Adrenal gland (tissue), 5 donors: ENCODE data around the gene CHMP4A.

ENCODE experiments used
- CTCF ChIP-seq, 6 experiments: fragments of 450-650 bp in 4 of 6; fragments of 200-600 bp in 2 of 6; sonication (generic) in 1 of 6; IDR thresholded peaks; 1 replicate in 5 of 6; 2 replicates in 1 of 6; pipeline versions ENCODE4 v1.5.1 to v1.8.0; 2016 to 2021; ENCODE audit warnings: antibody characterized with exemption in 6 of 6, mild to moderate bottlenecking in 2 of 6, moderate library complexity in 1 of 6
- POLR2A ChIP-seq, 2 donors: fragments of 450-650 bp; IDR thresholded peaks; one replicate each; pipeline ENCODE4 v1.6.1; 2017; ENCODE audit warnings: antibody characterized with exemption in 2 of 2, mild to moderate bottlenecking in 2 of 2, moderate library complexity in 1 of 2
- donor health status: DM: no; HTN: no; CAD: no.

DNA sequence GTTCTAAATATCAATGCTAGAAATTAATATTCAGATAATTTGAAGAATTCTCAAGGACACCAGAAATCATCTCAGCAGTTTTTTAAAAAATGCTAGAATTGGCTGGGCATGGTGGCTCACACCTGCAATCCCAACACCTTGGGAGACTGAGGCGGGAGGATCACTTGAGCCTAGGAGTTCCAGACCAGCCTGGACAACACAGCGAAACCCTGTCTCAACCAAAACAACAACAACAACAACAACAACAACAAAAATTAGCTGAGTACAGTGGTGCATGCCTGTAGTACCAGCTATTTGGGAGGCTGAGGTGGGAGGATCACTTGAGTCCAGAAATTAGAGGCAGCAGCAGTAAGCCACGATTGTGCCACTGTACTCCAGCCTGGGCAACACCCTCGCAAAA is 5.8 kb upstream of the CHMP4A start:
- TF ChIP-seq POLR2A (IDR thresholded peaks at IDR 0.05): no peak
- no peak for TF ChIP-seq CTCF (IDR thresholded peaks at IDR 0.05)
